Activated naive CD4-positive, alpha-beta T cell treated with anti-CD3 and anti-CD28 coated beads, Interleukin-2, amount 10 ng/mL, durations not matched to agents 7 days and 5 days (primary cell): ENCODE results near the gene CHRFAM7A.
"Not testable (repeated sequence)": the region's sequence is repeated elsewhere in the genome, so short reads cannot be mapped to it uniquely, and the experiment has no call there.

ENCODE experiments used
- CTCF ChIA-PET: fragments of 350-600 bp; sonication (Branson Sonifier 250); formaldehyde crosslinking; loops from one replicate; lab custom pipeline; 2021; ENCODE audit warnings: antibody characterized with exemption; lab: Charles Lee
- DNase-seq: peaks from one replicate; pipeline ENCODE4 v3.0.0-alpha.2; 2020
- H3K27ac Mint-ChIP-seq: one replicate; pipeline ENCODE4 v1.8.0; 2021; ENCODE audit warnings: mild to moderate bottlenecking, moderate library complexity, mixed read lengths
- H3K27me3 Mint-ChIP-seq: one replicate; pipeline ENCODE4 v1.8.0; 2021; ENCODE audit warnings: mild to moderate bottlenecking, mixed read lengths
- H3K36me3 Mint-ChIP-seq: one replicate; pipeline ENCODE4 v1.8.0; 2021; ENCODE audit warnings: mixed read lengths
- H3K4me1 Mint-ChIP-seq: one replicate; pipeline ENCODE4 v1.8.0; 2021; ENCODE audit warnings: mixed read lengths
- H3K4me3 Mint-ChIP-seq: one replicate; pipeline ENCODE4 v1.8.0; 2021; ENCODE audit warnings: mild to moderate bottlenecking, moderate library complexity, mixed read lengths
- H3K9me3 Mint-ChIP-seq: one replicate; pipeline ENCODE4 v1.8.0; 2021; ENCODE audit warnings: mixed read lengths

Gene CHRFAM7A

GRCh38 chr15:30392766-30393663, at the start of gene CHRFAM7A:
Gene CHRFAM7A, minus strand, starts transcription at chr15:30393540. Its CDS starts 10,189 bp downstream, at chr15:30383351.
- H3K4me3 Mint-ChIP-seq, H3K27me3 Mint-ChIP-seq, H3K9me3 Mint-ChIP-seq, H3K4me1 Mint-ChIP-seq, CTCF ChIA-PET, DNase-seq, H3K36me3 Mint-ChIP-seq, H3K27ac Mint-ChIP-seq: not testable (repeated sequence)

- H3K9me3 Mint-ChIP-seq, H3K4me3 Mint-ChIP-seq, CTCF ChIA-PET, DNase-seq, H3K27me3 Mint-ChIP-seq, H3K36me3 Mint-ChIP-seq, H3K27ac Mint-ChIP-seq, H3K4me1 Mint-ChIP-seq: not testable (repeated sequence)
Observed at GRCh38 chr15:30438348-30438747, 45.0 kb upstream of the CHRFAM7A start.

GRCh38 chr15:30435878-30436277, 42.5 kb upstream of the CHRFAM7A start:
- H3K27me3 Mint-ChIP-seq, H3K9me3 Mint-ChIP-seq, H3K36me3 Mint-ChIP-seq, H3K4me1 Mint-ChIP-seq, CTCF ChIA-PET, H3K4me3 Mint-ChIP-seq, DNase-seq, H3K27ac Mint-ChIP-seq: not testable (repeated sequence)

GRCh38 chr15:30420723-30421122, 27.4 kb upstream of the CHRFAM7A start:
- DNase-seq, H3K9me3 Mint-ChIP-seq, CTCF ChIA-PET, H3K27ac Mint-ChIP-seq, H3K4me3 Mint-ChIP-seq, H3K4me1 Mint-ChIP-seq, H3K27me3 Mint-ChIP-seq, H3K36me3 Mint-ChIP-seq: not testable (repeated sequence)

- H3K9me3 Mint-ChIP-seq, H3K27ac Mint-ChIP-seq, H3K36me3 Mint-ChIP-seq, H3K27me3 Mint-ChIP-seq, H3K4me1 Mint-ChIP-seq, CTCF ChIA-PET, DNase-seq, H3K4me3 Mint-ChIP-seq: not testable (repeated sequence)
Observed at GRCh38 chr15:30414160-30414559, 20.8 kb upstream of the CHRFAM7A start, which contains the start of gene GOLGA8R. Gene GOLGA8R, minus strand, starts transcription at chr15:30414260. Its CDS starts 98 bp downstream, at chr15:30414162.

- H3K4me1 Mint-ChIP-seq, CTCF ChIA-PET, DNase-seq: not testable (repeated sequence)
Observed at GRCh38 chr15:30407636-30408035, 14.3 kb upstream of the CHRFAM7A start.

GRCh38 chr15:30398988-30399387, 5.6 kb upstream of the CHRFAM7A start:
- H3K4me3 Mint-ChIP-seq, CTCF ChIA-PET: not testable (repeated sequence)
- DNase-seq, result peak; percentile 72

More at GRCh38 chr15:30407636-30408035, 14.3 kb upstream of the CHRFAM7A start:
- H3K4me3 Mint-ChIP-seq, H3K27ac Mint-ChIP-seq, H3K36me3 Mint-ChIP-seq, H3K27me3 Mint-ChIP-seq, H3K9me3 Mint-ChIP-seq: not testable (repeated sequence)

GRCh38 chr15:30393664-30393991, 288 bp upstream of the CHRFAM7A start:
- H3K27ac Mint-ChIP-seq, H3K9me3 Mint-ChIP-seq, H3K4me3 Mint-ChIP-seq, CTCF ChIA-PET, DNase-seq, H3K36me3 Mint-ChIP-seq, H3K27me3 Mint-ChIP-seq, H3K4me1 Mint-ChIP-seq: not testable (repeated sequence)

More at GRCh38 chr15:30398988-30399387, 5.6 kb upstream of the CHRFAM7A start:
- H3K27ac Mint-ChIP-seq, H3K27me3 Mint-ChIP-seq, H3K36me3 Mint-ChIP-seq, H3K9me3 Mint-ChIP-seq, H3K4me1 Mint-ChIP-seq: not testable (repeated sequence)

GRCh38 chr15:30386318-30386887, 6.9 kb downstream of the CHRFAM7A start:
- H3K4me3 Mint-ChIP-seq, H3K27me3 Mint-ChIP-seq, H3K9me3 Mint-ChIP-seq, DNase-seq, H3K4me1 Mint-ChIP-seq, H3K36me3 Mint-ChIP-seq, CTCF ChIA-PET, H3K27ac Mint-ChIP-seq: not testable (repeated sequence)

- DNase-seq, H3K27ac Mint-ChIP-seq, H3K4me1 Mint-ChIP-seq, H3K4me3 Mint-ChIP-seq, H3K36me3 Mint-ChIP-seq, CTCF ChIA-PET, H3K9me3 Mint-ChIP-seq, H3K27me3 Mint-ChIP-seq: not testable (repeated sequence)
Observed at GRCh38 chr15:30377082-30377413, 16.3 kb downstream of the CHRFAM7A start.

- H3K27me3 Mint-ChIP-seq, H3K4me3 Mint-ChIP-seq, H3K27ac Mint-ChIP-seq, H3K36me3 Mint-ChIP-seq, H3K9me3 Mint-ChIP-seq, DNase-seq, CTCF ChIA-PET, H3K4me1 Mint-ChIP-seq: not testable (repeated sequence)
Observed at GRCh38 chr15:30376375-30377081, 16.8 kb downstream of the CHRFAM7A start.

GRCh38 chr15:30375872-30376271, 17.5 kb downstream of the CHRFAM7A start:
- CTCF ChIA-PET, H3K4me3 Mint-ChIP-seq, H3K27me3 Mint-ChIP-seq, DNase-seq, H3K27ac Mint-ChIP-seq, H3K4me1 Mint-ChIP-seq, H3K9me3 Mint-ChIP-seq, H3K36me3 Mint-ChIP-seq: not testable (repeated sequence)

- H3K36me3 Mint-ChIP-seq, CTCF ChIA-PET, H3K9me3 Mint-ChIP-seq, DNase-seq, H3K27me3 Mint-ChIP-seq, H3K4me3 Mint-ChIP-seq, H3K4me1 Mint-ChIP-seq, H3K27ac Mint-ChIP-seq: not testable (repeated sequence)
Observed at GRCh38 chr15:30374862-30375261, 18.5 kb downstream of the CHRFAM7A start.

GRCh38 chr15:30368271-30368670, 25.1 kb downstream of the CHRFAM7A start:
- H3K4me1 Mint-ChIP-seq, H3K36me3 Mint-ChIP-seq, H3K27ac Mint-ChIP-seq, H3K9me3 Mint-ChIP-seq, CTCF ChIA-PET, H3K4me3 Mint-ChIP-seq, H3K27me3 Mint-ChIP-seq, DNase-seq: not testable (repeated sequence)

- DNase-seq, CTCF ChIA-PET, H3K27ac Mint-ChIP-seq, H3K36me3 Mint-ChIP-seq, H3K4me1 Mint-ChIP-seq, H3K4me3 Mint-ChIP-seq, H3K9me3 Mint-ChIP-seq, H3K27me3 Mint-ChIP-seq: not testable (repeated sequence)
Observed at GRCh38 chr15:30367246-30367645, 26.1 kb downstream of the CHRFAM7A start.
